GM13977 (cell line): ENCODE results near the gene CATSPERZ.
"Not testable (repeated sequence)": the region's sequence is repeated elsewhere in the genome, so short reads cannot be mapped to it uniquely, and the experiment has no call there.

Source experiments
- DNase-seq: peaks from one replicate; pipeline ENCODE4 v3.0.0; 2012; ENCODE audit warnings: low spot score
- CTCF ChIP-seq: IDR thresholded peaks from 2 replicates; pipeline ENCODE4 v1.5.1; 2012; ENCODE audit warnings: mild to moderate bottlenecking, control low read depth; ENCODE audit not compliant: insufficient read depth; ENCODE audit errors: extremely low read depth, missing control alignments
- in situ Hi-C: fragments of 300-500 bp; cut with MboI; formaldehyde crosslinking; loops from one replicate; pipeline ENCODE4 v1.12.0; 2022; ENCODE audit warnings: low sequenced_read_pairs, low pct_unique_long_range_greater_than_20kb, mixed read lengths, inconsistent platforms; ENCODE audit not compliant: unreplicated experiment

CATSPERZ gene

GRCh38 chr11:64305691-64306562 lies 5.8 kb downstream of the CATSPERZ start:
- peak; percentile 57 for DNase-seq
- TF ChIP-seq CTCF: peak; percentile 60

GRCh38 chr11:64306563-64306875 lies 6.4 kb downstream of the CATSPERZ start:
- TF ChIP-seq CTCF: no peak
- DNase-seq: no peak
- in situ Hi-C loops: no loop called here

More at GRCh38 chr11:64305691-64306562, 5.8 kb downstream of the CATSPERZ start:
- in situ Hi-C loops: no loop called here

DNA sequence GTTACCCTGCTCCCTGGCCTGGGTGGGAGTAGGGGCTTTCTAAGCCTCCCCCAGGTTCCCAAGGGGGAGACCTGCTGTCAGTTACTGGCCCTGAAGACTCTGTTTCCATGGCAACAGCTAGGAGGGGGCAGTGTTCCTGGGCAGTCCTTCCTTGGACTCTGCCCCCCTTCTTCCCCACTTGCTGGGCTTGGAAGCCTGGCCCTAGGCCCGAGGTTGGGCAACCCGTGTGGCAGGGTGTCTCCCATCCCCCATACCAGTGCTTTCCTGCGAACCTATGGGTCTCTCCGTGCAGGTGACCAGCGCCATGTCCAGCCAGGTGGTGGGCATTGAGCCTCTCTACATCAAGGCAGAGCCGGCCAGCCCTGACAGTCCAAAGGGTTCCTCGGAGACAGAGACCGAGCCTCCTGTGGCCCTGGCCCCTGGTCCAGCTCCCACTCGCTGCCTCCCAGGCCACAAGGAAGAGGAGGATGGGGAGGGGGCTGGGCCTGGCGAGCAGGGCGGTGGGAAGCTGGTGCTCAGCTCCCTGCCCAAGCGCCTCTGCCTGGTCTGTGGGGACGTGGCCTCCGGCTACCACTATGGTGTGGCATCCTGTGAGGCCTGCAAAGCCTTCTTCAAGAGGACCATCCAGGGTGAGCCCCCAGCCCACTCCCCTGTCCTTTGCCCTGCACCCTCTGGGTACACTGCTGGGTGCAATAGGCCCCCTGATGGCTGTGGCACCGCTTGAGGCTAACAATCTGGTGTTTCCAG lies 6.9 kb downstream of the CATSPERZ start:
- in situ Hi-C loops: no loop called here
- TF ChIP-seq CTCF: no peak
- DNase-seq: no peak

DNA sequence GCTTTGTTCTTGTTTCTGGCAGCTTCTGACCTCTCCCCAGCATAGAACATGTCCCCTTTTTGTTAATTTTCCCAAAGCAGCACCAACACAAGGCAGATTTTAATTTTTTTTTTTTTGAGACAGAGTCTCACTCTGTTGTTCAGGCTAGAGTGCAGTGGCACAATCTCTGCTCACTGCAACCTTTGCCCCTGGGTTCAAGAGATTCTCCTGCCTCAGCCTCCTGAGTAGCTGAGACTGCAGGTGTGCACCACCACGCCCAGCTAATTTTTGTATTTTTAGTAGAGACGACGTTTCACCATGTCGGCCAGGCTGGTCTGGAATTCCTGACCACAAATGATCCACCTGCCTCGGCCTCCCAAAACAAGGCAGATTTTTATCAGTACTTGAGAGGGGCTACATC lies 7.6 kb downstream of the CATSPERZ start:
- in situ Hi-C loops, DNase-seq: not testable (repeated sequence)

GRCh38 chr11:64312947-64313346 lies 12.8 kb downstream of the CATSPERZ start:
- in situ Hi-C loops: no loop called here
- no peak for TF ChIP-seq CTCF
- DNase-seq: no peak

GRCh38 chr11:64313491-64314145 lies 13.5 kb downstream of the CATSPERZ start:
- DNase-seq: no peak
- no peak for TF ChIP-seq CTCF
- in situ Hi-C loops: no loop called here
